HepG2 (cell line): ENCODE data around the gene SPINDOC. TPM values are rescaled to one million over a fixed set of nuclear protein-coding genes. Genes with fewer than 3 reads are reported as not detected.

ENCODE experiments used
- POLR2AphosphoS2 ChIP-seq: IDR thresholded peaks from 2 replicates; pipeline ENCODE4 v1.6.1; 2011; ENCODE audit warnings: low read depth, low read length, improper control_type of control experiment
- ZNF557 ChIP-seq: sonication (generic); formaldehyde crosslinking; IDR thresholded peaks from 2 replicates; pipeline ENCODE4 v1.4.0; 2020; ENCODE audit warnings: missing genetic modification reagents
- polyA plus RNA-seq, 8 experiments: library from polyadenylated mRNA; depleted of rRNA in 3 of 8; stranded (reverse) in 7 of 8; unstranded in 1 of 8; fragments of >200 nt; fragmentation: Illumina TruSeq in 4 of 8; extraction: Trizol in 4 of 8; gene quantifications; 2 replicates each; pipeline versions ENCODE4 v1.2.1 to v1.2.3, GENCODE V29; 2011 to 2016; ENCODE audit warnings: low read depth in 4 of 8, missing spikeins in 1 of 8, mixed read lengths in 1 of 8; ENCODE audit not compliant: insufficient read depth in 1 of 8
- total RNA-seq, 5 experiments: library from RNA; depleted of rRNA; stranded (reverse); fragments of >200 nt; fragmentation: Illumina TruSeq; extraction: Trizol; gene quantifications; 2 replicates each; pipeline ENCODE4 v1.2.3, GENCODE V29; 2016; ENCODE audit warnings: low read depth in 1 of 5
- TF ChIP-seq, protein P1 (sequence below): sonication (generic); formaldehyde crosslinking; IDR thresholded peaks from 2 replicates; pipeline ENCODE4 v1.4.0; 2020; ENCODE audit warnings: missing genetic modification reagents, borderline replicate concordance
- TF ChIP-seq, protein P2 (sequence below): sonication (generic); formaldehyde crosslinking; IDR thresholded peaks from 2 replicates; pipeline ENCODE4 v1.9.0; 2021; ENCODE audit warnings: missing genetic modification reagents, borderline replicate concordance

SPINDOC gene
- total and polyA plus RNA-seq, 2 of the 13 experiments (the other 11 are each of a cell fraction or from before 2014, with no cell fraction given): 21.4 to 29.9 TPM

DNA sequence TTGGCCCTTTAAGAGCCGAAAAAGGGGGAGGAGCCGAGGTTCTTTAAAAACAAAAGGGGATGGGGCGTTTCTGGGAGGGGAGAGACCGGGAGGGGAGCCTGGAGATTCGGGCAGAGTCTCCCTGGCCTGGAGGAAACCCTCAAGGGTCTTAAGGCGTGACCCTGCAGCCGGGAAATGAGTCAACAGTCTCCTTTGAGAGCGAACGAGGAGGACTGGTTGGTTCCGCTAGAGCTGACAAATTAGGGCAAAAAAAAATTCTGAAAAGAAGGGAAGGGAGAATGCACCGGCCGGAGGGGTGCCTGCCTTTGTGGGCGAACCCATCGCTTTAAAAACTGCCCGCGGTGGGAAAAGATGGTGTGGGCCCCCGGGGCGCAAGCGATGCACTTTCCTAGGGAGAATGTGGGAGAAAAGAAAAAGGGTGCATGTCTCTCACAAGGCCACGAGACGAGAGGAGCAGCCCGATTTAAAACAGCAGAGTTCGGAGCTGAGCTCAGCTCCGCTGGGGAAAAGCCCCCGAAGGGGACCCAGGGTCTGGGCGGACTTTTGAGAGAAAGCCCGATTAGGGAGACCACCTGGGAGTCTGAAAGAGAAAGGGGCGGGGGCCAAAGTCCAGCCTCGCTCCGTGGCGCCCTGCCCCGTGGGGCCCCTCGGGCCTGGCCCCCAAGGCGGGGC lies 45.6 kb upstream of the SPINDOC start (continued):
- TF ChIP-seq, protein P1, sequence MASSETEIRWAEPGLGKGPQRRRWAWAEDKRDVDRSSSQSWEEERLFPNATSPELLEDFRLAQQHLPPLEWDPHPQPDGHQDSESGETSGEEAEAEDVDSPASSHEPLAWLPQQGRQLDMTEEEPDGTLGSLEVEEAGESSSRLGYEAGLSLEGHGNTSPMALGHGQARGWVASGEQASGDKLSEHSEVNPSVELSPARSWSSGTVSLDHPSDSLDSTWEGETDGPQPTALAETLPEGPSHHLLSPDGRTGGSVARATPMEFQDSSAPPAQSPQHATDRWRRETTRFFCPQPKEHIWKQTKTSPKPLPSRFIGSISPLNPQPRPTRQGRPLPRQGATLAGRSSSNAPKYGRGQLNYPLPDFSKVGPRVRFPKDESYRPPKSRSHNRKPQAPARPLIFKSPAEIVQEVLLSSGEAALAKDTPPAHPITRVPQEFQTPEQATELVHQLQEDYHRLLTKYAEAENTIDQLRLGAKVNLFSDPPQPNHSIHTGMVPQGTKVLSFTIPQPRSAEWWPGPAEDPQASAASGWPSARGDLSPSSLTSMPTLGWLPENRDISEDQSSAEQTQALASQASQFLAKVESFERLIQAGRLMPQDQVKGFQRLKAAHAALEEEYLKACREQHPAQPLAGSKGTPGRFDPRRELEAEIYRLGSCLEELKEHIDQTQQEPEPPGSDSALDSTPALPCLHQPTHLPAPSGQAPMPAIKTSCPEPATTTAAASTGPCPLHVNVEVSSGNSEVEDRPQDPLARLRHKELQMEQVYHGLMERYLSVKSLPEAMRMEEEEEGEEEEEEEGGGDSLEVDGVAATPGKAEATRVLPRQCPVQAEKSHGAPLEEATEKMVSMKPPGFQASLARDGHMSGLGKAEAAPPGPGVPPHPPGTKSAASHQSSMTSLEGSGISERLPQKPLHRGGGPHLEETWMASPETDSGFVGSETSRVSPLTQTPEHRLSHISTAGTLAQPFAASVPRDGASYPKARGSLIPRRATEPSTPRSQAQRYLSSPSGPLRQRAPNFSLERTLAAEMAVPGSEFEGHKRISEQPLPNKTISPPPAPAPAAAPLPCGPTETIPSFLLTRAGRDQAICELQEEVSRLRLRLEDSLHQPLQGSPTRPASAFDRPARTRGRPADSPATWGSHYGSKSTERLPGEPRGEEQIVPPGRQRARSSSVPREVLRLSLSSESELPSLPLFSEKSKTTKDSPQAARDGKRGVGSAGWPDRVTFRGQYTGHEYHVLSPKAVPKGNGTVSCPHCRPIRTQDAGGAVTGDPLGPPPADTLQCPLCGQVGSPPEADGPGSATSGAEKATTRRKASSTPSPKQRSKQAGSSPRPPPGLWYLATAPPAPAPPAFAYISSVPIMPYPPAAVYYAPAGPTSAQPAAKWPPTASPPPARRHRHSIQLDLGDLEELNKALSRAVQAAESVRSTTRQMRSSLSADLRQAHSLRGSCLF (CRISPR knock-in tag): no peak
- no peak for TF ChIP-seq POLR2AphosphoS2
- TF ChIP-seq, protein P2, sequence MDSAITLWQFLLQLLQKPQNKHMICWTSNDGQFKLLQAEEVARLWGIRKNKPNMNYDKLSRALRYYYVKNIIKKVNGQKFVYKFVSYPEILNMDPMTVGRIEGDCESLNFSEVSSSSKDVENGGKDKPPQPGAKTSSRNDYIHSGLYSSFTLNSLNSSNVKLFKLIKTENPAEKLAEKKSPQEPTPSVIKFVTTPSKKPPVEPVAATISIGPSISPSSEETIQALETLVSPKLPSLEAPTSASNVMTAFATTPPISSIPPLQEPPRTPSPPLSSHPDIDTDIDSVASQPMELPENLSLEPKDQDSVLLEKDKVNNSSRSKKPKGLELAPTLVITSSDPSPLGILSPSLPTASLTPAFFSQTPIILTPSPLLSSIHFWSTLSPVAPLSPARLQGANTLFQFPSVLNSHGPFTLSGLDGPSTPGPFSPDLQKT (CRISPR knock-in tag): no peak
- no peak for TF ChIP-seq ZNF557 (CRISPR knock-in tag)
